ENCODE data around the gene SLC39A9. TPM values are rescaled to one million over a fixed set of nuclear protein-coding genes. Genes with fewer than 3 reads are reported as not detected.
A peak's percentile ranks its signal among the peaks of the same experiment; 100 is the strongest.

Gene SLC39A9
- total RNA-seq, 4 donors from 2014 or later, result 26.8 to 131 (median 38.7) TPM

DNA sequence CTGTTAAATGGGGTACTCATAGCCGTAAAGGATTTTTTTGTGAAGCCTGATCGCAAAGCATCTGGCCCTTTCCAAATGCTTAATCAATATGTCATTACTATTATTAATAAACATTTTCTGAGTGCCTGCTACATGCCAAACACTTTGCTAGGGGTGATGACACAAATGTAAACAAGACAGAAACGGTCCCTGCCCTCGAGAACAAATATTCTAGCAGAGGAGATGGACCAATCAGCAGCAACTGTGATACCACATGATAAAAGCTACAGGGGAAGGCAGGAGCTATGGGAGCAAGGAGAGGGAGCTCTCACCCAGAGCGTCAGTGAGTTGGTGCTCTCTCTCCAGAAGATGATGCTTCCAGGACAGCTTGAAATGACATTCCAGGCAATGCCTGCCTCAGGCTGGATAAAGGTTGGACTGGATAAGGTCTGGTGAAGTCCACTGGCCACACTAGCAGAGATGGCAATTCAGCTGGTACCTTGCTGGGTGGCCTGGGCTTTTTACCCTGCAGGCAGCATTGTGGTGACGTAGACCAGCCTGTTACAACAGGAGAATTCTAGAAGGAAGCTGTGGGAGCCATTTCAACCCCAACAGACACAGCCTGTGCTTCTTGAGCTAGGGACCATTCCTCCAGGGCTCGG is 41.5 kb upstream of the SLC39A9 start:
- no peak for DNase-seq
- no peak overlapping the region for H3K4me3 ChIP-seq
- intact Hi-C loops (cut with DNase I; ENCODE audit: low total_unique reads), result no loop called here
- peak overlapping the region in 1 of 2 donors; percentile 78 for H3K27ac ChIP-seq
- H3K9me3 ChIP-seq, result no peaks in the 10 kb centered on the region
- H3K4me1 ChIP-seq, result peaks cover 0 to 4% of the 10 kb centered on the region in 2 donors
- TF ChIP-seq POLR2A (IDR thresholded peaks at IDR 0.05), result no peak
- H3K36me3 ChIP-seq, result no peaks in the 10 kb centered on the region
- H3K27me3 ChIP-seq, result no peaks in the 10 kb centered on the region

DNA sequence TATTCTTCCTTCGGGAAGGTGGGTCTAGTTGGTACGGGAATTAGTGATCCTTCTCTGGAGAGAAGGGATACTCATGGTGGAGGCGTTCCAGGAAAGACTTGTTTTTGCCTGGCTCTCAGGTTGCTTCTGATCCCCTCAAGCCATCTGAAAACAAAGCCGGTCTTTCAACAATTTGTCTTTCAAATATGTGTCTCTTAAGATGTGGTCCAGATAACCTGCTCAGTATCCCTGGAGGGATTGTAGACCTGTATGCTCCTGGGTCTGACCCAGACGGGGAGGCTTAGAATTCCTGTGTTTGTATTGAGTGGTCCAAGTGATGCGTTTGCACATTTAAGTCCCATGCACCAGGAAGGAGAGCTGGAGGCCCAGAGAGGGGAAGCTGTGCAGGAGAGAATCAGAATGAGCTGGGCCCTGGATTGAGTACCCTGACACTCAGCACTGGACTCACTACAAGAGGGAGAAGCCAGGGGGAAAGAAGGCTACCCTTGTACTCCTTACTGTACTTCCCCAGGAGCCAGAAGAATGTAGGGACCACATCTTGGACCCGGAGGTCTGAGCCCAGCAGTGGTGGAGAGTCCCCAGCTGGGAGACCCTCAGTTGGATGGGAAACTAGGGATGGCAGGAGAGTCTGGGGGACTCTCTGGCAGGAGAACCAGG is 40.8 kb upstream of the SLC39A9 start:
- DNase-seq, result no peak
- no peak overlapping the region for H3K27ac ChIP-seq

DNA sequence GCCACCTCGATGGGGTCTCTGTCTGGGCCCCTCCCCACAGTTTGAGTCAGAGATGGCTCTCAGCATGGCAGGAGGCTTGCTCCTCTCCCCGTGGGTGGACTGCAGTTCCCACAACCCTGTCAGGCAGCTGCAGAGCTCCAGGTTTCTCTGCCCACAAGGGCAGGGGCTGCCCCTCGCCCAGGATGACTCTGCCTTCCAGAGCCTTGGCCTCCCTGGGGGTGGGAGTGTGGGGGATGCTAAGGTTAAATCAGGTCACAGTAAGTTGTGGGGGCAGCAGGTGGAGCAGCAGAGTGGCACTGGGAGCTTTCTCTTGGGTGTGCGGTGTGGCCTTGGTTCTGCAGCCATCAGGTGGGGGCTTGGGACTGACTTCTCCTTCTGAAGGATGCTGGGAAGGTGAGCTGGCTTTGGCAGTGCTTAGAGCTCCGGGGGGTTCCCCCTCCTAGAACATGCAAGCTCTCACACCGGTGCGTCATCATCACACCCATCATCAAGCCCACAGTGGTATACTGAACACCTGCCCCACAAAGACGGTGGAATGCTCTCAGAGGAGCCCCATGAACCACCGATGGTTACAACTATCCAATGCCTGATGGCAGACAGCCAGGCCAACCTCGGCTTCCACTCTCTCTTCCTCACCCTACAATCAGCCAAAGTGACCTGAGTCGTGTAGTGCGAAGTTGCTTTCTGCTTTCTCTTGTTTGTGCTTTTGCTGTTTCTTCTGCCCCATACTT is 40.1 kb upstream of the SLC39A9 start:
- peaks cover 0 to 4% of the 10 kb centered on the region in 2 donors for H3K4me1 ChIP-seq

More for the DNA sequence above, 40.8 kb upstream of the SLC39A9 start:
- Histone ChIP-seq H3K36me3 (no peaks in the 10 kb centered on the region), H3K4me1 (peaks cover 0 to 4% of the 10 kb centered on the region in 2 donors), H3K9me3 (no peaks in the 10 kb centered on the region), H3K27me3 (no peaks in the 10 kb centered on the region), H3K4me3 (no peak overlapping the region)
- intact Hi-C loops (cut with DNase I; ENCODE audit: low total_unique reads), result no loop called here
- TF ChIP-seq POLR2A (IDR thresholded peaks at IDR 0.05) (no peak), CTCF (IDR thresholded peaks at IDR 0.05) (no peak)

DNA sequence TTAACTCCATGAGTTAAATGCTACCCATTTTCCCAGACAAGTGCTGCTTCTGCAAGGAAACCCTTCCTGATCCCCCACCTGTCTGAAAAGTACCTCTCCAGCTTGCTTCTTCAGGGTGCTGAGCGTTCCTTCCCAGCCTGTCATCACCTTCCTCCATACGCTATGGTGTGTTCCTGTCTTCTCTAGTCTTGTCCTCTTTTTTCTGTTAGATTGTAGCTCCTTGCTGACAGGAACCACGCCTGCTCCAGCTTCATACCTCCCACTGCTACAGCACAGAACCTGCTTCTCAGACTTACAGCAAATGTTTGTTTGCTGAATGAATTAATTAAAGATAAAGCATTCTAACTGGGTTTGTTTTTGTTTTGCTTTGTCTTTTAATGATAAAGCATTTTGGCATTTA is 39.5 kb upstream of the SLC39A9 start:
- no peak for DNase-seq
- Histone ChIP-seq H3K27me3 (no peaks in the 10 kb centered on the region), H3K27ac (no peak overlapping the region), H3K9me3 (no peaks in the 10 kb centered on the region), H3K36me3 (no peaks in the 10 kb centered on the region), H3K4me3 (no peak overlapping the region), H3K4me1 (peaks cover 0 to 4% of the 10 kb centered on the region in 2 donors)
- no peak for TF ChIP-seq CTCF (IDR thresholded peaks at IDR 0.05)
- no peak for TF ChIP-seq POLR2A (IDR thresholded peaks at IDR 0.05)
- intact Hi-C loops (cut with DNase I; ENCODE audit: low total_unique reads), result no loop called here

More for the DNA sequence above, 40.1 kb upstream of the SLC39A9 start:
- Histone ChIP-seq H3K4me3 (no peak overlapping the region), H3K27ac (no peak overlapping the region), H3K9me3 (no peaks in the 10 kb centered on the region), H3K36me3 (no peaks in the 10 kb centered on the region), H3K27me3 (no peaks in the 10 kb centered on the region)
- TF ChIP-seq CTCF (IDR thresholded peaks at IDR 0.05) (no peak), POLR2A (IDR thresholded peaks at IDR 0.05) (no peak)
- intact Hi-C loops (cut with DNase I; ENCODE audit: low total_unique reads), result no loop called here
- no peak for DNase-seq

DNA sequence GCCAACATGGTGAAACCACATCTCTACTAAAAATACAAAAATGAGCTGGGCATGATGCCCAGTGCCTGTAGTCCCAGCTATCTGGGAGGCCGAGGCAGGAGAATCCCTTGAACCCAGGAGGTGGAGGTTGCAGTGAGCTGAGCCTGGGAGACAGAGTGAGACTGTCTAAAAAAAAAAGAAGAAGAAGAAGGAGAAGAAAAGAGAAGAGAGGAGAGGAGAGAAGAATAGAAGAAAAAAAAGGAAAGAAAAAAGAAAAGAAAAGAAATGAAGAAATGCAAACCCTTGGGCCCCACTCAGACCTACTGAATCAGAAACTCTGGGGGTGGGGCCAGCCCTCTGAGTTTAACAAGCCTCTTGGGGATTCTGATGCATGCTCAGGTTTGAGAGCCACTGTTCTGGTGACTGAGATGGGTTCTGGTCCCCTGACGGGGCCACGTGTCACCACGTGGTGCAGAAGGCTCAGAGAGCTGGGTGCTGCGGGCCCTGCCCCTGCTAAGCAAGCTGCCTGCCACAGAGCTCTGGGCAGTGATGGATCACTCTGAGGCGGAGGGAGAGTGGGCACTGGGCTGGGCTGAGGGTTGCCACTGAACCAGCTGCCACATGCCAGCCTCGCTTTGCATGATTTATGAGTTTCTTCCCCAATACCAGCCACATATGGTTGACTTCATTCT is 37.9 kb upstream of the SLC39A9 start:
- intact Hi-C loops (cut with DNase I; ENCODE audit: low total_unique reads), result no loop called here

More for the DNA sequence above, 37.9 kb upstream of the SLC39A9 start:
- H3K4me1 ChIP-seq, result peaks cover 0 to 3% of the 10 kb centered on the region in 2 donors
- no peak for DNase-seq
- no peak for TF ChIP-seq CTCF (IDR thresholded peaks at IDR 0.05)
- no peak for TF ChIP-seq POLR2A (IDR thresholded peaks at IDR 0.05)
- H3K4me3 ChIP-seq, result no peak overlapping the region
- no peaks in the 10 kb centered on the region for H3K36me3 ChIP-seq
- no peak overlapping the region for H3K27ac ChIP-seq
- H3K9me3 ChIP-seq, result no peaks in the 10 kb centered on the region
- no peaks in the 10 kb centered on the region for H3K27me3 ChIP-seq

All from uterus (tissue), 4 donors.